ENCODE results near the gene UBIAD1. TPM values are rescaled to one million over a fixed set of nuclear protein-coding genes. Genes with fewer than 3 reads are reported as not detected.

The UBIAD1 gene
- total RNA-seq, 1 experiment from 2014 or later, result 21.6 TPM

- H3K27me3 Mint-ChIP-seq (ENCODE audit: low read depth), result no peaks in the 10 kb centered on the region
- no peaks in the 10 kb centered on the region for H3K36me3 Mint-ChIP-seq
- TF ChIP-seq FOXP4 (CRISPR knock-in tag; IDR thresholded peaks at IDR 0.05) (no peak), NR2C2 (CRISPR knock-in tag; IDR thresholded peaks at IDR 0.05) (no peak), ZNF416 (CRISPR knock-in tag; IDR thresholded peaks at IDR 0.05) (no peak), ZNF219 (CRISPR knock-in tag; IDR thresholded peaks at IDR 0.05; ENCODE audit: borderline replicate concordance) (no peak), SMAD3 (CRISPR knock-in tag; IDR thresholded peaks at IDR 0.05; ENCODE audit: borderline replicate concordance) (no peak), JUN (CRISPR knock-in tag; IDR thresholded peaks at IDR 0.05) (no peak), CBFB (CRISPR knock-in tag; IDR thresholded peaks at IDR 0.05; ENCODE audit: low read depth) (no peak), USF1 (CRISPR knock-in tag; IDR thresholded peaks at IDR 0.05) (no peak), CREB1 (CRISPR knock-in tag; IDR thresholded peaks at IDR 0.05) (no peak), ERG (CRISPR knock-in tag; IDR thresholded peaks at IDR 0.05) (no peak), USF2 (CRISPR knock-in tag; IDR thresholded peaks at IDR 0.05) (no peak), MYBL2 (CRISPR knock-in tag; IDR thresholded peaks at IDR 0.05) (no peak), ZNF263 (CRISPR knock-in tag; IDR thresholded peaks at IDR 0.05; ENCODE audit: low read depth) (no peak), OVOL2 (CRISPR knock-in tag; IDR thresholded peaks at IDR 0.05; ENCODE audit: borderline replicate concordance) (no peak), ESRRA (CRISPR knock-in tag; IDR thresholded peaks at IDR 0.05; ENCODE audit: borderline replicate concordance) (no peak), AR (CRISPR knock-in tag; IDR thresholded peaks at IDR 0.05) (no peak), ZNF396 (CRISPR knock-in tag; IDR thresholded peaks at IDR 0.05; ENCODE audit: borderline replicate concordance) (no peak), TEAD1 (CRISPR knock-in tag; IDR thresholded peaks at IDR 0.05) (no peak), GTF2I (CRISPR knock-in tag; conservative IDR thresholded peaks at IDR 0.05) (no peak)
- H3K4me3 Mint-ChIP-seq, result no peak overlapping the region
- CTCF ChIA-PET, result interaction anchor here (0.8 to 2.6 kb wide), 11 partner anchors 9 to 312 kb away, joined by 3 to 18 read pairs (median 4); partner anchors contain the start of gene DISP3
- POLR2A ChIA-PET, result no interaction called here
- ATAC-seq (peak; percentile 23; the same call in 1 of the 2 replicates), DNase-seq (ENCODE audit: low spot score) (no peak)
- no peak overlapping the region for H3K27ac Mint-ChIP-seq
- H3K9me3 Mint-ChIP-seq, result no peaks in the 10 kb centered on the region
- H3K4me1 Mint-ChIP-seq, result peaks cover 19% of the 10 kb centered on the region
Measured at GRCh38 chr1:11330411-11330810, 57.4 kb downstream of the UBIAD1 start.

All from WTC11 (cell line).